ENCODE data around the gene TRAPPC14. TPM values are rescaled to one million over a fixed set of nuclear protein-coding genes. Genes with fewer than 3 reads are reported as not detected.

The TRAPPC14 gene
- total and polyA plus RNA-seq, 7 donors, result 3.9 to 39.3 (median 11.6) TPM

- WGBS, 2 donors, result 37 to 49% methylated on average over 14 of the region's 14 CpGs
- H3K27ac ChIP-seq, result peak overlapping the region in 3 of 4 donors; percentile 68 to 80 (median 69)
- no peaks in the 10 kb centered on the region for H3K9me3 ChIP-seq
- H3K27me3 ChIP-seq, result peaks cover 0 to 19% (median 13%) of the 10 kb centered on the region in 3 donors
- H3K4me1 ChIP-seq, result peaks cover 0 to 36% (median 30%) of the 10 kb centered on the region in 4 donors
- no peaks in the 10 kb centered on the region for H3K36me3 ChIP-seq
- H3K4me3 ChIP-seq, result peak overlapping the region in 3 of 4 donors; percentile 45 to 50 (median 48)
- peak; percentile 48 for DNase-seq
- TF ChIP-seq CTCF (IDR thresholded peaks at IDR 0.05) (no peak), EP300 (IDR thresholded peaks at IDR 0.05) (no peak), POLR2AphosphoS5 (IDR thresholded peaks at IDR 0.05) (no peak), POLR2A (IDR thresholded peaks at IDR 0.05) (no peak)
- intact Hi-C loops (cut with DNase I), result no loop called here
Observed at GRCh38 chr7:100166970-100167911, 8.7 kb upstream of the TRAPPC14 start.

GRCh38 chr7:100166317-100166940 is 7.9 kb upstream of the TRAPPC14 start:
- TF ChIP-seq EP300 (IDR thresholded peaks at IDR 0.05), result no peak
- no peak for TF ChIP-seq CTCF (IDR thresholded peaks at IDR 0.05)
- no peak for TF ChIP-seq POLR2A (IDR thresholded peaks at IDR 0.05)
- TF ChIP-seq POLR2AphosphoS5 (IDR thresholded peaks at IDR 0.05), result no peak
- peak; percentile 42 for DNase-seq
- Histone ChIP-seq H3K4me1 (peaks cover 0 to 29% (median 23%) of the 10 kb centered on the region in 4 donors), H3K27me3 (peaks cover 0 to 11% (median 6%) of the 10 kb centered on the region in 3 donors), H3K4me3 (no peak overlapping the region), H3K36me3 (no peaks in the 10 kb centered on the region), H3K27ac (no peak overlapping the region), H3K9me3 (no peaks in the 10 kb centered on the region)
- intact Hi-C loops (cut with DNase I), result no loop called here
- 74 to 90% methylated on average over 16 of the region's 16 CpGs for WGBS, 2 donors

- Histone ChIP-seq H3K4me3 (no peak overlapping the region), H3K36me3 (no peaks in the 10 kb centered on the region), H3K27ac (no peak overlapping the region), H3K9me3 (no peaks in the 10 kb centered on the region), H3K27me3 (no peaks in the 10 kb centered on the region), H3K4me1 (peaks cover 0 to 20% (median 17%) of the 10 kb centered on the region in 4 donors)
- peak; percentile 35 for DNase-seq
- 93 to 94% methylated on average over 5 of the region's 5 CpGs for WGBS, 2 donors
- TF ChIP-seq POLR2AphosphoS5 (IDR thresholded peaks at IDR 0.05), result no peak
- TF ChIP-seq CTCF (IDR thresholded peaks at IDR 0.05), result no peak
- TF ChIP-seq EP300 (IDR thresholded peaks at IDR 0.05), result no peak
- no peak for TF ChIP-seq POLR2A (IDR thresholded peaks at IDR 0.05)
- intact Hi-C loops (cut with DNase I), result no loop called here
Observed at GRCh38 chr7:100163871-100164270, 5.3 kb upstream of the TRAPPC14 start.

GRCh38 chr7:100163006-100163531 is 4.5 kb upstream of the TRAPPC14 start:
- no peak for DNase-seq
- H3K9me3 ChIP-seq, result no peaks in the 10 kb centered on the region
- no peak overlapping the region for H3K4me3 ChIP-seq
- WGBS, 2 donors, result 11 to 47% methylated on average over 6 of the region's 6 CpGs
- TF ChIP-seq CTCF (IDR thresholded peaks at IDR 0.05) (no peak), POLR2A (IDR thresholded peaks at IDR 0.05) (no peak), POLR2AphosphoS5 (IDR thresholded peaks at IDR 0.05) (no peak), EP300 (IDR thresholded peaks at IDR 0.05) (no peak)
- intact Hi-C loops (cut with DNase I), result no loop called here
- H3K4me1 ChIP-seq, result peaks cover 0 to 15% (median 12%) of the 10 kb centered on the region in 4 donors
- H3K36me3 ChIP-seq, result no peaks in the 10 kb centered on the region
- no peaks in the 10 kb centered on the region for H3K27me3 ChIP-seq
- H3K27ac ChIP-seq, result no peak overlapping the region

Measured in sigmoid colon (tissue), 7 donors.